ENCODE results near the gene FBXL15.
A peak's percentile ranks its signal among the peaks of the same experiment; 100 is the strongest.

FBXL15 gene

DNA sequence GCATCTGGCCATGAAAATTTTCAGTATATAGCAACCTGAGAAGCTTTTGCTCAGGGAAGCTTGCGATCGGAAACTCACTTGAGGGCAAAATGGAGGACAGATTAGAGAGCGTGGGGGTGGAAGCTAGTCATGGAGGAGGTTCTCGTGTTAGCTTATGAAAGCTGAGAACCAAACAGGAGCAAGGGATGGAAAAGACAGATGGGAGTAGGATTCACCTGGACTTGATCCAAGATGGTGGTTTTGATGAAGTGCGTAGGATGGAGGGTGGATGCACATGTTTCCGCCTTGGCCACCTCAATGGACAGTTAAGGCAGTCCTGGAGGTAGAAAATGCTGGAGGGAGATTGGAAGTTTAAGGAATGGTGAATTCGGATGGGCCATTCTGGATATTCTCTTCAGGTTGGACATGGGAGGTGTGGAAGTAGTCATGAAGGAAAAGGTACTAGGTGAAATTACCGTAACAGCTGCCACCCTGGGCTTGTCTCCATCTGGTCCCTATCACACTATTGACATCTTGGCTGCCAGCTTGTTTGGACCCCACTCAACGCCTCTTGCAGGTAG lies 37.0 kb downstream of the FBXL15 start:
- TF ChIP-seq, protein P1, sequence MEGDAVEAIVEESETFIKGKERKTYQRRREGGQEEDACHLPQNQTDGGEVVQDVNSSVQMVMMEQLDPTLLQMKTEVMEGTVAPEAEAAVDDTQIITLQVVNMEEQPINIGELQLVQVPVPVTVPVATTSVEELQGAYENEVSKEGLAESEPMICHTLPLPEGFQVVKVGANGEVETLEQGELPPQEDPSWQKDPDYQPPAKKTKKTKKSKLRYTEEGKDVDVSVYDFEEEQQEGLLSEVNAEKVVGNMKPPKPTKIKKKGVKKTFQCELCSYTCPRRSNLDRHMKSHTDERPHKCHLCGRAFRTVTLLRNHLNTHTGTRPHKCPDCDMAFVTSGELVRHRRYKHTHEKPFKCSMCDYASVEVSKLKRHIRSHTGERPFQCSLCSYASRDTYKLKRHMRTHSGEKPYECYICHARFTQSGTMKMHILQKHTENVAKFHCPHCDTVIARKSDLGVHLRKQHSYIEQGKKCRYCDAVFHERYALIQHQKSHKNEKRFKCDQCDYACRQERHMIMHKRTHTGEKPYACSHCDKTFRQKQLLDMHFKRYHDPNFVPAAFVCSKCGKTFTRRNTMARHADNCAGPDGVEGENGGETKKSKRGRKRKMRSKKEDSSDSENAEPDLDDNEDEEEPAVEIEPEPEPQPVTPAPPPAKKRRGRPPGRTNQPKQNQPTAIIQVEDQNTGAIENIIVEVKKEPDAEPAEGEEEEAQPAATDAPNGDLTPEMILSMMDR (IDR thresholded peaks at IDR 0.05; ENCODE audit: control insufficient read depth, extremely low read depth, insufficient read depth): no peak
- no peak for DNase-seq (ENCODE audit: low read depth)
- H3K4me3 ChIP-seq (ENCODE audit: low read depth, low read length): no peak overlapping the region

DNA sequence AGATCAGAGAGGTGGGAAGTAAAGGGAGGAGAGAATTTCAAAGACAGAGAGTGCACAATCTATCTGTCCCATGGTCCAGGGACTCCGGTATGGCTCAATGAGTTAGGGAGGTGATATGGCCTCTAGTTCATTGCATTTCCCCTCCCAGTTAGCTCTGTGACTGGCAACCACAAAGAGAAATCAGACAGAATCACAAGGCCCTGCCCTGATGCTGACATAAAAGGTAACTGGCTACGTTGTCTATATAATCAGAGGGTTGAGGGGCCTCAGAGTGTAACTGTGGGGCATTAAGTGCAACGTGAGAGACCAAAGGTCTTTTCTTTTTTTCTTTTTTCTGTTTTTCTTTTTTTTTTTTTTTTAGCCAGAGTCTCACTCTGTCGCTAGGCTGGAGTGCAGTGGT lies 38.0 kb downstream of the FBXL15 start:
- no peak for DNase-seq (ENCODE audit: low read depth)
- H3K4me3 ChIP-seq (ENCODE audit: low read depth, low read length): no peak overlapping the region
- TF ChIP-seq, protein P1 (IDR thresholded peaks at IDR 0.05; ENCODE audit: control insufficient read depth, extremely low read depth, insufficient read depth): no peak

DNA sequence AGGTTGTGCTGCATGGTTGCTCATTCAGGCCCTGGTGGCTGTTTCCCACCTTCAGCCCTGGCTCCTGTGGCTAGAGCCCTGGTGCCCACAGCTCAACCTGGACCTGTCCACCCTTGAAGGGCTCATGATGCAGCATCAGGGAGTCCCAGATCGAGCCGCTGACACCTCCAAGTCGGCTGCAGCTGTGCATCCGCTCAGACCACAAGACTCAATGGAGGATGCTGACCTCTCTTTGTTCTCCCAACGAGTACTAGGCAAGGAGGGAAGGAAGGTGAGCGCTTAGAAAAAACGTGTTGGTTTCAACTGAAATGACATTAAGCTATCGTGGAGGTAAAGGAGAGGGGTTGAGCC lies 40.2 kb downstream of the FBXL15 start:
- DNase-seq (ENCODE audit: low read depth): no peak
- TF ChIP-seq, protein P1 (IDR thresholded peaks at IDR 0.05; ENCODE audit: control insufficient read depth, extremely low read depth, insufficient read depth): no peak
- H3K4me3 ChIP-seq (ENCODE audit: low read depth, low read length): peak overlapping the region; percentile 62

DNA sequence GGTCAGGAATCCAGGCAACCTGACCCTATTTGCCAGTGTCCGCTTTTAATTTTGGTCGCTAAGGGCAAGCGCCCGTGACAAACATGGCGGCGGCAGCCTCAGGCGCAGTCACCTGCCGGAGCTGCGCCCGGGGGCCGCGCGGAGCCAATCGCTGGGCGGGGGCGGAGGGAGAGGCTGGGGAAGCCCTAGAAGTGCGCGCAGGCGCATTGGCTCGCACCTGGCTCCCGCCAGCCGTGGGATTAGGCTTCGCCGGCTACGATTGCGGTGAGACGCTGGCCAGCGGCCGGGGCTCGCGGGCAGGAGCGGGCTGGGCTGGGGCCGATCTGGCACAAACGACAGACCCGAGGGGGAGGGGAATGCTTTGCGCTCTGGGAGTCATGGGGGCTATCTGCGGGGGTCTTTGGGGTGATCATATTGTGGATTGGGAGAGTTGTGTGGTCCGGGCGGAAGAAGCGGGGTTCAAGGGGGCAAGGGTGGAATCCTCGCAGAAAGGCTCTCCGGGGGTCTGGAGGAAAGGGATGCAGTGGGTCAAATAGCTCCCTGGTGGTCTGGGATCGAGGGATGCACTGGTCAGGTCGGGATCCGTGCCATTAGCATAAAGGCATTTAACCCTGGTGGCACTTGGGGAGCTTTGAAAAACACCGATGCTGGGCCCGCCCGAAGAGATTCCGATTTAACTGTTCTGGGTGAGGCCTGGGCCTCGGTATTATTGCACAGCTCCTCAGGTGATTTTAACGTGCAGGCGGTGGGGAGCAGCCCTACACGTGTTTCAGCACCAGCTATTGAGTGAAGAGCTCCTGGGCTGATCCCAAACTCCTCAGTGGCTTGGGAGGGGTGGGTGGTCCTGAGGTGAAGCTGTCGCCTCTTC lies 40.8 kb downstream of the FBXL15 start:
- DNase-seq (ENCODE audit: low read depth): peak; percentile 64
- TF ChIP-seq, protein P1 (IDR thresholded peaks at IDR 0.05; ENCODE audit: control insufficient read depth, extremely low read depth, insufficient read depth): no peak
- H3K4me3 ChIP-seq (ENCODE audit: low read depth, low read length): peak overlapping the region; percentile 62

DNA sequence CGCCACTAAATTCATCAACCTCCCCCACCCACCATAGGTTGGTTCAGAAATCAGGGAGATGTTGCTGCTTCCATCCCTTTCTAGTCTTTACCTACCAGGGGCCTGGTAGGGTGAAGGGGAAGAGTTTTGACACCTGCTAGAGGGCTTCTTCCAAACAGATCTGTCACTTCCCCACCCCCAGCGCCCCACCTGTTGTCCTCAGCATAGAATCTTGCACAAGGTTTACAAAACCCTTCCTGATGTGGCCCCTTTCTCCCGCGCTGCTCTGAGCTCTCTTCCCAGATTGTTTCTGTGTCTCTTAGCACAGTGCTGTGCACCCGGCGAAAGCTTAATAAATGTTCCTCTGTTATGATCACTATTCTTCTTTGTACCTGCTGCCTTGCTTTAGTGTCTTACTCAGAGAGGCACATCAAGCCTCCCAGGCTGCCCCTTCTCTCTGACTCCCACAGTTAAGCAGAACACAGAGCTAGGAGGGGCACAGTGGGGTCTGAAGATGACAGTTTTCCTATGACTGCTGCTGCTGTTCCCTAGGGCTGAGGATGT lies 41.9 kb downstream of the FBXL15 start:
- no peak for DNase-seq (ENCODE audit: low read depth)
- TF ChIP-seq, protein P1 (IDR thresholded peaks at IDR 0.05; ENCODE audit: control insufficient read depth, extremely low read depth, insufficient read depth): no peak
- no peak overlapping the region for H3K4me3 ChIP-seq (ENCODE audit: low read depth, low read length)

DNA sequence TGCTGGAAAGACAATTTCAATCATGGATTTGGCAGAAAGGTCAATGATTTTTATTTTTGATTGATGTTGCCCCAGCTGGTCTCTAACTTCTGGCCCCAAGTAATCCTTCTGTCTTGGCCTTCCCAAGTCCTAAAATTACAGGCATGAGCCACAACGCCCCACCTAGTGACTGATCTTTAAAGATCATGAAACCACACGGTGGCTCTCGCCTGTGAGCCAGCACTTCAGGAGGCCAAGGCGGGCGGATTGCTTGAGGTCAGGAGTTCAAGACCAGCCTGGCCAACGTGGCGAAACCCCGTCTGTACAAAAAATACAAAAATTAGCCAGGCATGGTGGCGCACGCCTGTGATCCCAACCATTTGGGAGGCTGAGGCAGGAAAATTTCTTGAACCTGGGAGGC lies 43.3 kb downstream of the FBXL15 start:
- TF ChIP-seq, protein P1 (IDR thresholded peaks at IDR 0.05; ENCODE audit: control insufficient read depth, extremely low read depth, insufficient read depth): no peak
- no peak overlapping the region for H3K4me3 ChIP-seq (ENCODE audit: low read depth, low read length)
- no peak for DNase-seq (ENCODE audit: low read depth)

All from LNCaP clone FGC (cell line).